ENCODE results near the gene ZMAT5.
A peak's percentile ranks its signal among the peaks of the same experiment; 100 is the strongest.
"Not testable (repeated sequence)": the region's sequence is repeated elsewhere in the genome, so short reads cannot be mapped to it uniquely, and the experiment has no call there.

ZMAT5 gene

GRCh38 chr22:29755889-29756288 lies 10.9 kb downstream of the ZMAT5 start:
- H3K9me3 ChIP-seq (replicated peaks in 1 of 11), result no peaks in the 10 kb centered on the region
- no peak for TF ChIP-seq Cebpa-rat (IDR thresholded peaks at IDR 0.05)
- peak overlapping the region in 10 of 11 experiments; percentile 6 to 88 (median 81); a peak in 17 of 22 replicates for H3K4me2 ChIP-seq
- H3K4me3 ChIP-seq, result no peak overlapping the region
- H3K27me3 ChIP-seq, result no peaks in the 10 kb centered on the region
- H3K9ac ChIP-seq, result peak overlapping the region in 7 of 11 experiments; percentile 36 to 73 (median 63); a peak in 11 of 22 replicates
- H3K4me1 ChIP-seq, result peaks cover 46 to 99% (median 95%) of the 10 kb centered on the region in 10 experiments
- peak overlapping the region in 8 of 11 experiments; percentile 55 to 86 (median 82); a peak in 16 of 22 replicates for H3K27ac ChIP-seq
- H3K36me3 ChIP-seq, result peaks cover 0 to 15% (median 0%) of the 10 kb centered on the region in 11 experiments; a peak in 6 of 22 replicates
- H4K20me1 ChIP-seq, result peaks cover 0 to 37% (median 0%) of the 10 kb centered on the region in 11 experiments; a peak in 2 of 22 replicates

- peaks cover 6 to 24% (median 9%) of the 10 kb centered on the region in 11 experiments; a peak in 17 of 22 replicates for H3K36me3 ChIP-seq
- H3K4me1 ChIP-seq, result peaks cover 46 to 99% (median 96%) of the 10 kb centered on the region in 10 experiments
- not testable (repeated sequence) for H3K4me3 ChIP-seq; H3K9me3 ChIP-seq (replicated peaks in 1 of 11); H3K27me3 ChIP-seq
- peak in 4 of 11 experiments; percentile 14 to 79 (median 68); a peak in 6 of 22 replicates for TF ChIP-seq Cebpa-rat (IDR thresholded peaks at IDR 0.05)
- peaks cover 0 to 43% (median 0%) of the 10 kb centered on the region in 11 experiments; a peak in 2 of 22 replicates for H4K20me1 ChIP-seq
- peak overlapping the region in 9 of 11 experiments; percentile 17 to 86 (median 80); a peak in 17 of 22 replicates for H3K27ac ChIP-seq
- peak overlapping the region; percentile 7 to 88 (median 57); a peak in 17 of 22 replicates for H3K4me2 ChIP-seq
- H3K9ac ChIP-seq, result peak overlapping the region in 8 of 11 experiments; percentile 13 to 69 (median 60); a peak in 9 of 22 replicates
Observed at GRCh38 chr22:29754658-29755395, 12.0 kb downstream of the ZMAT5 start.

GRCh38 chr22:29753808-29754657 lies 12.8 kb downstream of the ZMAT5 start:
- Histone ChIP-seq H3K27me3 (no peaks in the 10 kb centered on the region), H3K27ac (peak overlapping the region in 9 of 11 experiments; percentile 17 to 86 (median 76); a peak in 17 of 22 replicates), H3K9me3 (replicated peaks in 1 of 11) (no peaks in the 10 kb centered on the region), H3K4me1 (peaks cover 38 to 99% (median 96%) of the 10 kb centered on the region in 10 experiments), H3K36me3 (peaks cover 6 to 29% (median 11%) of the 10 kb centered on the region in 11 experiments; a peak in 17 of 22 replicates), H3K4me2 (peak overlapping the region; percentile 7 to 76 (median 54); a peak in 17 of 22 replicates), H3K9ac (peak overlapping the region in 8 of 11 experiments; percentile 13 to 69 (median 60); a peak in 9 of 22 replicates), H3K4me3 (no peak overlapping the region), H4K20me1 (peaks cover 0 to 37% (median 0%) of the 10 kb centered on the region in 11 experiments; a peak in 2 of 22 replicates)
- no peak for TF ChIP-seq Cebpa-rat (IDR thresholded peaks at IDR 0.05)

- Histone ChIP-seq H4K20me1 (peaks cover 0 to 18% (median 0%) of the 10 kb centered on the region in 11 experiments; a peak in 3 of 22 replicates), H3K27ac (peak overlapping the region in 9 of 11 experiments; percentile 57 to 86 (median 76); a peak in 18 of 22 replicates), H3K9me3 (replicated peaks in 1 of 11) (no peaks in the 10 kb centered on the region), H3K9ac (peak overlapping the region in 8 of 11 experiments; percentile 24 to 56 (median 38); a peak in 11 of 22 replicates), H3K4me2 (peak overlapping the region in 10 of 11 experiments; percentile 4 to 64 (median 34); a peak in 14 of 22 replicates), H3K36me3 (peaks cover 22 to 53% (median 30%) of the 10 kb centered on the region in 11 experiments), H3K4me1 (peaks cover 26 to 88% (median 82%) of the 10 kb centered on the region in 10 experiments), H3K4me3 (no peak overlapping the region), H3K27me3 (no peaks in the 10 kb centered on the region)
- TF ChIP-seq Cebpa-rat (IDR thresholded peaks at IDR 0.05), result no peak
Observed at GRCh38 chr22:29751669-29752068, 15.1 kb downstream of the ZMAT5 start.

GRCh38 chr22:29750559-29751538 lies 16.0 kb downstream of the ZMAT5 start:
- peak overlapping the region in 8 of 11 experiments; percentile 27 to 56 (median 45); a peak in 9 of 22 replicates for H3K9ac ChIP-seq
- H3K9me3 ChIP-seq (replicated peaks in 1 of 11), result no peaks in the 10 kb centered on the region
- no peaks in the 10 kb centered on the region for H3K27me3 ChIP-seq
- peaks cover 26 to 61% (median 38%) of the 10 kb centered on the region in 11 experiments for H3K36me3 ChIP-seq
- peaks cover 20 to 80% (median 74%) of the 10 kb centered on the region in 10 experiments for H3K4me1 ChIP-seq
- peak overlapping the region in 9 of 11 experiments; percentile 57 to 86 (median 76); a peak in 18 of 22 replicates for H3K27ac ChIP-seq
- no peak overlapping the region for H3K4me3 ChIP-seq
- H4K20me1 ChIP-seq, result peaks cover 0 to 12% (median 0%) of the 10 kb centered on the region in 11 experiments; a peak in 3 of 22 replicates
- TF ChIP-seq Cebpa-rat (IDR thresholded peaks at IDR 0.05), result peak in 9 of 11 experiments; percentile 42 to 80 (median 62); a peak in 12 of 22 replicates
- peak overlapping the region in 9 of 11 experiments; percentile 10 to 64 (median 41); a peak in 13 of 22 replicates for H3K4me2 ChIP-seq

GRCh38 chr22:29750029-29750428 lies 16.8 kb downstream of the ZMAT5 start:
- TF ChIP-seq Cebpa-rat (IDR thresholded peaks at IDR 0.05), result no peak
- peaks cover 14 to 73% (median 67%) of the 10 kb centered on the region in 10 experiments for H3K4me1 ChIP-seq

More at GRCh38 chr22:29750029-29750428, 16.8 kb downstream of the ZMAT5 start:
- no peaks in the 10 kb centered on the region for H3K9me3 ChIP-seq (replicated peaks in 1 of 11)
- H3K27ac ChIP-seq, result peak overlapping the region in 9 of 11 experiments; percentile 57 to 86 (median 73); a peak in 13 of 22 replicates
- peaks cover 0 to 8% (median 0%) of the 10 kb centered on the region in 11 experiments; a peak in 3 of 22 replicates for H4K20me1 ChIP-seq
- H3K36me3 ChIP-seq, result peaks cover 26 to 69% (median 46%) of the 10 kb centered on the region in 11 experiments
- peak overlapping the region in 3 of 11 experiments; percentile 22 to 48 (median 39); a peak in 4 of 22 replicates for H3K9ac ChIP-seq
- H3K4me2 ChIP-seq, result peak overlapping the region in 7 of 11 experiments; percentile 10 to 64 (median 42); a peak in 11 of 22 replicates
- no peaks in the 10 kb centered on the region for H3K27me3 ChIP-seq
- H3K4me3 ChIP-seq, result no peak overlapping the region

Measured in BLaER1 treated with 17β-estradiol and CSF1 and Interleukin-3, amounts not matched to agents 10 nM and 100 nM (cell line).